DOHH2 (cell line): ENCODE results near the gene ARL4D.

ENCODE experiments used
- EZH2phosphoT487 ChIP-seq: fragments of 200-600 bp; sonication (generic); IDR thresholded peaks from 2 replicates; pipeline ENCODE4 v1.6.1; 2017; ENCODE audit warnings: borderline replicate concordance, mild to moderate bottlenecking, antibody characterized with exemption, low read length, moderate library complexity, mixed read lengths
- TF ChIP-seq, protein P1 (sequence below): fragments of 200-600 bp; sonication (generic); IDR thresholded peaks from one replicate; pipeline ENCODE4 v1.5.1; 2014; ENCODE audit warnings: antibody characterized with exemption, mild to moderate bottlenecking, low read depth, low read length; ENCODE audit not compliant: poor library complexity, severe bottlenecking

DNA sequence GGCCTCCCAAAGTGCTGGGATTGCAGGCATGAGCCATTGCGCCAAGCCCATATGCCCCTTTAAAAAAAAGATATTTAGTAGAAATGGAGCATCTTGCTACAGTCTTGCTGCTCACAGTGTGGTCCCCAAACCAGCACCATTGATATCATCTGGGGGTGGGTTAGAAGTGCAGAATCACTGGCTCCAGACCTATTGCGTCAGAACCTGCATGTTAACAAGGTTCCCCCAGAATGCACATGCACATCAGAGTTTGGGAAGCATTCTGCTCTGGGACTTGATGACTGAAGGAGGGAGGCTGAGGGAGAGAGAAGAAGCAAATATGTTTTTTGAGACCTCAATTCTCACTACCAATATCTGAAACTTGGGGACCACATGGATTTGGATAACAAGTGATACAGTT is 16.0 kb upstream of the ARL4D start:
- TF ChIP-seq, protein P1, sequence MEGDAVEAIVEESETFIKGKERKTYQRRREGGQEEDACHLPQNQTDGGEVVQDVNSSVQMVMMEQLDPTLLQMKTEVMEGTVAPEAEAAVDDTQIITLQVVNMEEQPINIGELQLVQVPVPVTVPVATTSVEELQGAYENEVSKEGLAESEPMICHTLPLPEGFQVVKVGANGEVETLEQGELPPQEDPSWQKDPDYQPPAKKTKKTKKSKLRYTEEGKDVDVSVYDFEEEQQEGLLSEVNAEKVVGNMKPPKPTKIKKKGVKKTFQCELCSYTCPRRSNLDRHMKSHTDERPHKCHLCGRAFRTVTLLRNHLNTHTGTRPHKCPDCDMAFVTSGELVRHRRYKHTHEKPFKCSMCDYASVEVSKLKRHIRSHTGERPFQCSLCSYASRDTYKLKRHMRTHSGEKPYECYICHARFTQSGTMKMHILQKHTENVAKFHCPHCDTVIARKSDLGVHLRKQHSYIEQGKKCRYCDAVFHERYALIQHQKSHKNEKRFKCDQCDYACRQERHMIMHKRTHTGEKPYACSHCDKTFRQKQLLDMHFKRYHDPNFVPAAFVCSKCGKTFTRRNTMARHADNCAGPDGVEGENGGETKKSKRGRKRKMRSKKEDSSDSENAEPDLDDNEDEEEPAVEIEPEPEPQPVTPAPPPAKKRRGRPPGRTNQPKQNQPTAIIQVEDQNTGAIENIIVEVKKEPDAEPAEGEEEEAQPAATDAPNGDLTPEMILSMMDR: no peak
- no peak for TF ChIP-seq EZH2phosphoT487
